CD4-positive, CD25-positive, alpha-beta regulatory T cell (primary cell): ENCODE results near the gene TUBD1. TPM values are rescaled to one million over a fixed set of nuclear protein-coding genes. Genes with fewer than 3 reads are reported as not detected.
A peak's percentile ranks its signal among the peaks of the same experiment; 100 is the strongest.

ENCODE experiments used
- ATAC-seq, 2 donors: fragments of 150-1000 bp; cut with Tn5 transposase; one replicate each; pipeline ENCODE4 v1.10.0; 2021; ENCODE audit warnings: low read depth in 2 of 2, moderate number of reproducible peaks in 2 of 2, moderate library complexity in 1 of 2
- DNase-seq, 3 donors: peaks; one replicate each; pipeline versions ENCODE4 v3.0.0 to v3.0.0-alpha.2; 2012 to 2022; ENCODE audit warnings: mixed read lengths in 1 of 3
- H3K27ac ChIP-seq: one replicate; pipeline ENCODE4 v1.7.0; 2013; ENCODE audit warnings: mild to moderate bottlenecking, low read length; ENCODE audit not compliant: insufficient read depth, poor library complexity, severe bottlenecking
- H3K27me3 ChIP-seq: one replicate; pipeline ENCODE4 v1.7.0; 2013; ENCODE audit warnings: low read length; ENCODE audit not compliant: control insufficient read depth, insufficient read depth
- H3K36me3 ChIP-seq: one replicate; pipeline ENCODE4 v1.7.0; 2013; ENCODE audit warnings: mild to moderate bottlenecking, low read length, moderate library complexity; ENCODE audit not compliant: control insufficient read depth, insufficient read depth
- H3K4me1 ChIP-seq: 2 replicates; pipeline ENCODE4 v1.7.0; 2013; ENCODE audit warnings: mild to moderate bottlenecking, low read length; ENCODE audit not compliant: insufficient read depth, control insufficient read depth, poor library complexity, severe bottlenecking
- H3K4me3 ChIP-seq: one replicate; pipeline ENCODE4 v1.7.0; 2013; ENCODE audit warnings: low read depth, mild to moderate bottlenecking, low read length, moderate library complexity
- H3K9me3 ChIP-seq, 2 experiments: 1 replicate in 1 of 2; 2 replicates in 1 of 2; pipeline ENCODE4 v1.7.0; 2013; ENCODE audit warnings: low read length in 2 of 2, mild to moderate bottlenecking in 1 of 2, moderate library complexity in 1 of 2; ENCODE audit not compliant: control insufficient read depth in 2 of 2
- H3K27ac Mint-ChIP-seq, 3 donors: one replicate each; pipeline ENCODE4 v1.8.0; 2020 to 2022; ENCODE audit warnings: mild to moderate bottlenecking in 3 of 3, mixed read lengths in 3 of 3, moderate library complexity in 2 of 3
- H3K27me3 Mint-ChIP-seq: one replicate; pipeline ENCODE4 v1.8.0; 2022; ENCODE audit warnings: mild to moderate bottlenecking, mixed read lengths
- H3K36me3 Mint-ChIP-seq: one replicate; pipeline ENCODE4 v1.8.0; 2020; ENCODE audit warnings: mixed read lengths
- H3K4me1 Mint-ChIP-seq, 4 donors: one replicate each; pipeline ENCODE4 v1.8.0; 2020 to 2022; ENCODE audit warnings: mixed read lengths in 4 of 4, mild to moderate bottlenecking in 1 of 4
- H3K4me3 Mint-ChIP-seq, 4 donors: one replicate each; pipeline ENCODE4 v1.8.0; 2020 to 2022; ENCODE audit warnings: mild to moderate bottlenecking in 4 of 4, mixed read lengths in 4 of 4, moderate library complexity in 3 of 4
- H3K9me3 Mint-ChIP-seq, 7 donors: one replicate each; pipeline ENCODE4 v1.8.0; 2020 to 2022; ENCODE audit warnings: mixed read lengths in 7 of 7, mild to moderate bottlenecking in 3 of 7, moderate library complexity in 2 of 7
- polyA plus RNA-seq, 4 donors: library from polyadenylated mRNA; unstranded; fragments of 300-500 nt; fragmentation: Illumina TruSeq; gene quantifications; one replicate each; pipeline ENCODE4 v1.2.3, GENCODE V29; 2021
- total RNA-seq: library from RNA; stranded (reverse); gene quantifications from one replicate; pipeline ENCODE4 v1.2.3, GENCODE V29; 2022

TUBD1 gene
- total and polyA plus RNA-seq, 5 donors from 2014 or later, result 16.3 to 28.2 (median 23.9) TPM

DNA sequence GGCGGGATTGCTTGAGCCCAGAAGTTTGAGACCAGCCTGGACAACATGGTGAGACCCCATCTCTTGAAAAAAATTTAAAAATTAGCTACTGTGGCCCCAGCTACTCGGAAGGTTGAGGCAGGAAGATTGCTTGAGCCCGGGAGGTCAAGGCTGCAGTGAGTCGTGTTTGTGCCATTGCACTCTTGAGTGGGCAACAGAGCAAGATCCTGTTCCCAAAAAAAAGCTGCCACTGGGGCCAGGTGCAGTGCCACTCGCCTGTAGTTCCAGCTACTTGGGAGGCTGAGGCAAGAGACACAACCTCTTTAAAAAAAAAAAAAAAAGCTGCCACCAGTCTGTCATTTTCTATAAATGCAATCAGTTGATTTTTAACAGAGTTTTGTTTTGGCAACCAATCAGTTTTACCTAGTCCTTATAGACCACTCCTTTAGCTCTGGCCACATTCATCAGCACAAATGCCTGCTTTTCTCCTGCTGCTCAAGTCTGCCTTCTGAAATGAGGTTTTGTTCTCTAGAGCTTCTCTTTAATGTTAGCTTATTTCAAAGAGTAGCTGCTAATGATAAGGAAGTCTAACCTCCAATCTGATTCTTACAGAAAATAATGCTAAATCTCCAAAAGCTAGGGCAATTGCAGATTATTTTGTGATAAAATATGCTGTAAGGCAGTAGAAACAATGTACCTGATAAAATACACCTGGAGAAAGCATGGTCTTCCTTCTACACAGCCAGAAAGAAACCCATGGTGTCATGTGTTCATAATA lies 64.8 kb downstream of the TUBD1 start:
- H3K27me3 ChIP-seq, result no peaks in the 10 kb centered on the region
- H3K36me3 ChIP-seq, result no peaks in the 10 kb centered on the region
- DNase-seq (peak in 2 of 3 donors; percentile 37 to 78), ATAC-seq (peak in 1 of 2 donors; percentile 30)
- peaks cover 66% of the 10 kb centered on the region for H3K4me1 ChIP-seq
- Mint-ChIP-seq H3K9me3 (no peaks in the 10 kb centered on the region), H3K4me3 (peak overlapping the region; percentile 79 to 92 (median 87)), H3K27ac (peak overlapping the region; percentile 90 to 98 (median 94)), H3K4me1 (peaks cover 40 to 70% (median 54%) of the 10 kb centered on the region in 4 donors), H3K36me3 (peaks cover under 1% of the 10 kb centered on the region), H3K27me3 (no peaks in the 10 kb centered on the region)
- peak overlapping the region; percentile 90 for H3K27ac ChIP-seq
- no peaks in the 10 kb centered on the region for H3K9me3 ChIP-seq
- H3K4me3 ChIP-seq, result peak overlapping the region; percentile 86

DNA sequence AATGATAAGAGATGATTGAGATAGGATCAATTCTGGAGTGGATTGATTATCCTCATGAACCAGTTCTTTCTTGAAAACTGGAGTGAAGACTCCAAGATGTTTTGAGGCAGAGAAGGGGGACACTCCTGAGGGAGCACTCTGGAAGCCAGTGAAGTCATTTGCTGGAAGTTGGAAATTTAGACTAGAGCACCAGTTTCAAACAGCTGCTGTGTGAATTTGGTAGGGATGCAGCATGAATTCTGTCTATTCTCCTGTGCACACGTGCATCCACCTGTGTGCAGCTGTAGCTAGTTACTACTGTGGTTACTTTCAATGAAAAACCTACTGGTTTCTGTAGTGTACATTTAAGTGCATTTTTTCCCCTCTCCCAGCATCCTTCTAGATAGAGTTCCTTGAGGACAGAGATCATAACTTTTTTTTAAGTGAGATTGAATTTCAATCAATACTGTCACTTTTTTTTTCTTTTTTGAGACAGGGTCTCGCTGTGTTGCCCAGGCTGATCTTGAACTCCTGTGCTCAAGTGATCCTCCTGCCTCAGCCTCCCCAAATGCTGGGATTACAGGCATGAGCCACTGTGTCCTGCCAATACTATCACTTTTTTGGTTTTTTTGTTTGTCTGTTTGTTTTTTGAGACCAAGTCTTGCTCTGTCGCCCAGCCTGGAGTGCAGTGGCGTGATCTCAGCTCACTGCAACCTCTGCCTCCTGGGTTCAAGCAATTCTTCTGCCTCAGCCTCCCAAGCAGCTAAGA lies 65.9 kb downstream of the TUBD1 start:
- Mint-ChIP-seq H3K27ac (peak overlapping the region; percentile 90 to 98 (median 94)), H3K4me3 (peak overlapping the region; percentile 76 to 92 (median 87)), H3K4me1 (peaks cover 42 to 65% (median 57%) of the 10 kb centered on the region in 4 donors), H3K9me3 (no peaks in the 10 kb centered on the region), H3K27me3 (no peaks in the 10 kb centered on the region), H3K36me3 (peaks cover 6% of the 10 kb centered on the region)
- no peaks in the 10 kb centered on the region for H3K36me3 ChIP-seq
- peak overlapping the region; percentile 79 for H3K4me3 ChIP-seq
- ATAC-seq (no peak), DNase-seq (peak in 1 of 3 donors; percentile 52)
- H3K4me1 ChIP-seq, result peaks cover 62% of the 10 kb centered on the region
- H3K27me3 ChIP-seq, result no peaks in the 10 kb centered on the region
- no peaks in the 10 kb centered on the region for H3K9me3 ChIP-seq
- H3K27ac ChIP-seq, result peak overlapping the region; percentile 90

DNA sequence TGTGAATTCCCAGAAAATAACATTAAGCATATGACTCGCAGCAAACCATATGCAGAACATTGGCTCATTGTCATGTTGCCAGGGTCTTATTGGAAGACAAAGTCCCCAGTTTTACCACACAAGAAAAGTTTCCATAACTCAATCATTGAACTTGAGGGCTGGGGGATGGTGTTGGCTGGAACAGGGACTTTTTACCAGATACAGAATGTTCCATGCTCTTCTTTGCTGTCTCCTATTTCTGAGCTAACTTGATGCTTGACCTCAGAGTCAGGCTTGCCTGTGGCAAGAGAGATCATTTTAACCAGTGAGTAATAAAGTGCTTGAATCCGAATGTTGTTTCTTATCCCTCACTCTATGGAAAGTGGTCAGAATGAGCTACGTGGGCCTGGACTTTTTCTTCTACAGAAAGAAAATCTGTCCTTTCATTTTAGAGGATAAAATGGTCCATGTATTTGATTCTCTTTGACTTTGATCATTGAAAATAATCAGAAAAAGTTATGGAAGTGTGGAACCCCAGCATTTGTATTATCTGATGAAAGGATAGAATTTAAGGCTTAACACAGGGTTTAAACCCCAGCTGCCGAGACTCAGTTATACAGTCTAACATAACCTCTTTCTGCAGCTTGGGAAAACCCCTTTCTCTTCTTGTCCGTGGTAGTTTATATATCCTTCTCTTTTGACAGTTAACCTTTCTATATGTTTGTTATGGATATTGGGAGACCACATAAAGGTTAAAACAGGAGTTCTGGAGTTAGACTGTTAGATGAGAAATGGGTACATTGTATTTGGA lies 67.0 kb downstream of the TUBD1 start:
- peak overlapping the region; percentile 90 to 97 (median 94) for H3K27ac Mint-ChIP-seq
- H3K4me1 ChIP-seq, result peaks cover 55% of the 10 kb centered on the region
- no peak for ATAC-seq
- peaks cover 36 to 57% (median 52%) of the 10 kb centered on the region in 4 donors for H3K4me1 Mint-ChIP-seq
- H3K4me3 ChIP-seq, result peak overlapping the region; percentile 79
- H3K9me3 Mint-ChIP-seq, result no peaks in the 10 kb centered on the region
- H3K36me3 ChIP-seq, result no peaks in the 10 kb centered on the region
- no peaks in the 10 kb centered on the region for H3K27me3 ChIP-seq
- H3K27me3 Mint-ChIP-seq, result no peaks in the 10 kb centered on the region
- peak overlapping the region; percentile 90 for H3K27ac ChIP-seq
- DNase-seq, result no peak
- no peaks in the 10 kb centered on the region for H3K9me3 ChIP-seq
- H3K36me3 Mint-ChIP-seq, result peaks cover 6% of the 10 kb centered on the region
- peak overlapping the region; percentile 76 to 92 (median 87) for H3K4me3 Mint-ChIP-seq

DNA sequence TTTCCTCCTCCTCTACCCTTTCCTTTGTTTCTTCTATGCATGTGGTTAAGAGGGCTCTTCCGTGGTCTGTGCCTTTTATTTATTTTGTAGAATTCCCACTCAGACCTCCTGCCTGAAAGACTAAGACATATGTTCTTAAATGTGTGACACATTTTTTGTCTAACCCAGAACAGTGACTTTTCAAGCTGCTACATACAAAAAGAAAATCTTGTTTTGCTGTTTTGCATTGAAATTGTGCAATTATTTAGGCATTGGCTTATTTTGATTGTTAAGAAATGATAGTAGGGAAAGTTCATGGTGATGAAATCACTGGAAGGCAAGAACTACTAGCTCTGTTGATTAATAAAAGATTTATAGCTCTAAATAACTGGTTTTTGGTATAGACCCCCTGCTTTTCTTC lies 76.8 kb downstream of the TUBD1 start:
- no peak for DNase-seq
- H3K9me3 Mint-ChIP-seq, result no peaks in the 10 kb centered on the region
- Histone ChIP-seq H3K27me3 (no peaks in the 10 kb centered on the region), H3K27ac (no peak overlapping the region), H3K4me1 (no peaks in the 10 kb centered on the region), H3K4me3 (no peak overlapping the region), H3K36me3 (peaks cover 17% of the 10 kb centered on the region), H3K9me3 (no peaks in the 10 kb centered on the region)
- H3K4me3 Mint-ChIP-seq, result peak overlapping the region in 1 of 4 donors; percentile 32
- H3K36me3 Mint-ChIP-seq, result peaks cover 39% of the 10 kb centered on the region
- H3K4me1 Mint-ChIP-seq, result peaks cover 7 to 20% (median 15%) of the 10 kb centered on the region in 4 donors
- peak overlapping the region in 2 of 3 donors; percentile 26 to 62 for H3K27ac Mint-ChIP-seq
- H3K27me3 Mint-ChIP-seq, result no peaks in the 10 kb centered on the region
- no peak for ATAC-seq

DNA sequence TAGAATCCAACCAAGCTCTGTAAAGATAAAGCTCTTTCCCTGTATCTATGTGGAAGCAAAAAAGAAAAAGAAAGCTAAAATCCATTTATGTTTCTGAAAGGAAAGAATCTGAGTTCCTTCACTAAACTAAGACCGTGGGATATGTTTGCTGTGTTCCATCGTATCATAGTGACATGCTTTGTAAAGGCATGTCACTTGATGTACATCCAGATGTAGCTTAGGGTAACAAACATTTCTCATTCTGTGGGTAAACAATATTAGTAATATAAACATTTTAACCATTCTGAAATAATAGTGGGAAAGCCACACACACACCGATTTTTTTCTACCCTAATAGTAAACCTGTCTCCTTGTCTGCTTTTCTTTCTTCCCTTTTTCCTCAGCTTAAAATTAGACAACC lies 78.1 kb downstream of the TUBD1 start:
- no peaks in the 10 kb centered on the region for H3K9me3 Mint-ChIP-seq
- H3K27me3 Mint-ChIP-seq, result no peaks in the 10 kb centered on the region
- peak overlapping the region; percentile 20 to 72 (median 60) for H3K27ac Mint-ChIP-seq
- DNase-seq (no peak), ATAC-seq (no peak)
- peaks cover 34% of the 10 kb centered on the region for H3K36me3 Mint-ChIP-seq
- H3K36me3 ChIP-seq, result peaks cover 17% of the 10 kb centered on the region
- no peaks in the 10 kb centered on the region for H3K27me3 ChIP-seq
- no peaks in the 10 kb centered on the region for H3K9me3 ChIP-seq
- no peaks in the 10 kb centered on the region for H3K4me1 ChIP-seq
- no peak overlapping the region for H3K4me3 Mint-ChIP-seq
- H3K4me1 Mint-ChIP-seq, result peaks cover 3 to 11% (median 9%) of the 10 kb centered on the region in 4 donors
- no peak overlapping the region for H3K27ac ChIP-seq
- H3K4me3 ChIP-seq, result no peak overlapping the region

DNA sequence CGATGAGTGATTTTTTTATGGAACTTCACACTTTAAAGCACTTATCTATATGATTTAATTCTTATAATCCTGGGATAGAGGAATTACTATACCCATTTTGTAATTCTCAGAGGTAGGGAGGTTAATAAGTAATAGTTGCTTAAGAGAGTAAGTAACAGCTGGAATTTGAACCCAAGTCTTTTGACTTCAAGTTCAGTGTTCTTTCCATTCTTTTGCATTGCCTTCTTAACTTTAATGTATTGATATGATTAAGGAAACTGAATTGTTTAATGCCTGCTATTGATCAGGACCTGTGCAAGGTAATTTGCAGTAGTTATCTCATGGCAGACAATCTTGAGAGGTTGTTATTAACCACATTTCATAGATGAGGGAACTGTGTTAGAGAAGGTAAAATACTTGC lies 78.5 kb downstream of the TUBD1 start:
- Histone ChIP-seq H3K9me3 (no peaks in the 10 kb centered on the region), H3K4me3 (no peak overlapping the region), H3K27me3 (no peaks in the 10 kb centered on the region), H3K27ac (no peak overlapping the region), H3K4me1 (no peaks in the 10 kb centered on the region), H3K36me3 (peaks cover 17% of the 10 kb centered on the region)
- H3K27me3 Mint-ChIP-seq, result no peaks in the 10 kb centered on the region
- DNase-seq (no peak), ATAC-seq (no peak)
- peak overlapping the region in 1 of 3 donors; percentile 20 for H3K27ac Mint-ChIP-seq
- peaks cover 34% of the 10 kb centered on the region for H3K36me3 Mint-ChIP-seq
- no peaks in the 10 kb centered on the region for H3K9me3 Mint-ChIP-seq
- H3K4me1 Mint-ChIP-seq, result peaks cover 3 to 11% (median 9%) of the 10 kb centered on the region in 4 donors
- H3K4me3 Mint-ChIP-seq, result no peak overlapping the region

DNA sequence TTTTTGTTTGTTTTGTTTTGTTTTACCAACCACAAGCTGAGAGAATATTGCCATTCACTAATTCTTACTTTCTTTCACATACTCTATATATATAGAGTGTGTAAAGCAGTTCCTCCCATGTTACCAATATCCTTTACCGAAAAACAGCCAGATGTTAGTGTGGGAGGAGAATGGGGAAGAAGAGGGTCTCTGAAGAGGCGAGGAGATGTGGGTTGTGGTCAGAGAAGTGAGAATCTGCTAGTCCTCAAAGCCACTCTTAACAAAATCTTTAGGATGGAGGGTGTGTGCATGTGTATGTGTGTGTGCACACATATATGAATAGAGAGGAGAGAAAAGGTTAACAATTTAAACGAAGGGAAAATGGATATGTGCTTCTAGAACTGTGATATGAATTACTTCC lies 80.6 kb downstream of the TUBD1 start:
- no peak overlapping the region for H3K4me3 ChIP-seq
- H3K9me3 ChIP-seq, result no peaks in the 10 kb centered on the region
- no peaks in the 10 kb centered on the region for H3K9me3 Mint-ChIP-seq
- peaks cover 3 to 20% (median 15%) of the 10 kb centered on the region in 4 donors for H3K4me1 Mint-ChIP-seq
- no peaks in the 10 kb centered on the region for H3K27me3 Mint-ChIP-seq
- H3K4me1 ChIP-seq, result no peaks in the 10 kb centered on the region
- H3K36me3 ChIP-seq, result peaks cover 17% of the 10 kb centered on the region
- DNase-seq (no peak), ATAC-seq (no peak)
- peaks cover 41% of the 10 kb centered on the region for H3K36me3 Mint-ChIP-seq
- no peak overlapping the region for H3K27ac ChIP-seq
- no peaks in the 10 kb centered on the region for H3K27me3 ChIP-seq
- no peak overlapping the region for H3K4me3 Mint-ChIP-seq
- H3K27ac Mint-ChIP-seq, result peak overlapping the region in 1 of 3 donors; percentile 65
